Kidney epithelial cell (primary cell): Measurements from ENCODE around the gene HMGCL. TPM values are rescaled to one million over a fixed set of nuclear protein-coding genes. Genes with fewer than 3 reads are reported as not detected.
A peak's percentile ranks its signal among the peaks of the same experiment; 100 is the strongest.
"Not testable (repeated sequence)": the region's sequence is repeated elsewhere in the genome, so short reads cannot be mapped to it uniquely, and the experiment has no call there.

Experiments used
- DNase-seq: peaks from one replicate; pipeline ENCODE4 v3.0.0-alpha.2; 2010; ENCODE audit warnings: low read depth
- H3K27me3 ChIP-seq: 2 replicates; pipeline ENCODE4 v1.6.0; 2011; ENCODE audit warnings: low read length; ENCODE audit not compliant: control insufficient read depth, insufficient read depth
- H3K36me3 ChIP-seq: 2 replicates; pipeline ENCODE4 v1.5.1; 2011; ENCODE audit warnings: low read length; ENCODE audit not compliant: control insufficient read depth, insufficient read depth
- H3K4me3 ChIP-seq: 2 replicates; pipeline ENCODE4 v1.5.1; 2011; ENCODE audit warnings: low read depth, mild to moderate bottlenecking, control low read depth, low read length
- total RNA-seq: library from RNA; depleted of rRNA; stranded (reverse); fragments of >200 nt; gene quantifications from 2 replicates; pipeline ENCODE4 v1.2.3, GENCODE V29; 2015
- TF ChIP-seq, protein P1 (sequence below): IDR thresholded peaks from 2 replicates; pipeline ENCODE4 v1.5.1; 2011; ENCODE audit warnings: mild to moderate bottlenecking, moderate library complexity, low read length, control low read depth, inconsistent platforms; ENCODE audit not compliant: insufficient read depth, poor library complexity, severe bottlenecking

The HMGCL gene
- total RNA-seq, 1 donor from 2014 or later: 65.6 TPM

DNA sequence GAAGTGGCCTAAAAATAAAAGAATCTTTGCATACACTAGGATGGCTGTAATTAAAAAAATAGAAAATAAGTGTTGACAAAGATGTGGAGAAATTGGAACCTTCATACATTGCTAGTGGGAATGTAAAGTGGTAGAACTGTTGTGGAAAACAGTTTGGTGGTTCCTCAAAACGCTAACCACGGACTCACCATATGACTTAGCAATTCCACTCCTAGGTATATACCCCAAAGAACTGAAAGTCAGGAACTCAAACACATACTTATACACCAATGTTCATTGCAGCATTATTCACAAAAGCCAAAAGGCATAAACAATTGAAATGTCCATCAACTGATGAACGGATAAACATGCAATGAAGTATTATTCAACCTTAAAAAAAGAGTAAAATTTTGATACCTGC is 10.8 kb upstream of the HMGCL start:
- TF ChIP-seq, protein P1, sequence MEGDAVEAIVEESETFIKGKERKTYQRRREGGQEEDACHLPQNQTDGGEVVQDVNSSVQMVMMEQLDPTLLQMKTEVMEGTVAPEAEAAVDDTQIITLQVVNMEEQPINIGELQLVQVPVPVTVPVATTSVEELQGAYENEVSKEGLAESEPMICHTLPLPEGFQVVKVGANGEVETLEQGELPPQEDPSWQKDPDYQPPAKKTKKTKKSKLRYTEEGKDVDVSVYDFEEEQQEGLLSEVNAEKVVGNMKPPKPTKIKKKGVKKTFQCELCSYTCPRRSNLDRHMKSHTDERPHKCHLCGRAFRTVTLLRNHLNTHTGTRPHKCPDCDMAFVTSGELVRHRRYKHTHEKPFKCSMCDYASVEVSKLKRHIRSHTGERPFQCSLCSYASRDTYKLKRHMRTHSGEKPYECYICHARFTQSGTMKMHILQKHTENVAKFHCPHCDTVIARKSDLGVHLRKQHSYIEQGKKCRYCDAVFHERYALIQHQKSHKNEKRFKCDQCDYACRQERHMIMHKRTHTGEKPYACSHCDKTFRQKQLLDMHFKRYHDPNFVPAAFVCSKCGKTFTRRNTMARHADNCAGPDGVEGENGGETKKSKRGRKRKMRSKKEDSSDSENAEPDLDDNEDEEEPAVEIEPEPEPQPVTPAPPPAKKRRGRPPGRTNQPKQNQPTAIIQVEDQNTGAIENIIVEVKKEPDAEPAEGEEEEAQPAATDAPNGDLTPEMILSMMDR: no peak
- Histone ChIP-seq H3K27me3 (peaks cover 10% of the 10 kb centered on the region), H3K36me3 (no peaks in the 10 kb centered on the region), H3K4me3 (no peak overlapping the region)
- no peak for DNase-seq

DNA sequence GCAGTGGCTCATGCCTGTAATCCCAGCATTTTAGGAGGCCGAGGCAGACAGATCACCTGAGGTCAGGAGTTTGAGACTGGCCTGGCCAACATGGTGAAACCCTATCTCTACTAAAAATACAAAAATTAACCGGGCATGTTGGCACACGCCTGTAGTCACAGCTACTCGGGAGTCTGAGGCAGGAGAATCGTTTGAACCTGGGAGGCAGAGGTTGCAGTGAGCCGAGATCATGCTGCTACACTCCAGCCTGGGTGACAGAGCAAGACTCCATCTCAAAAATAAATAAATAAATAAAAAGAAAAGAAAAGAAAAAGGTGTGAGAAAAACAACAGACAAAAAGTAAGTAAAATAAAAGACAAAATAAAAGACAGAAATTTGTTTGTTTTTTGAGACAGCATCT is 8.9 kb upstream of the HMGCL start:
- H3K27me3 ChIP-seq, H3K4me3 ChIP-seq, DNase-seq, H3K36me3 ChIP-seq: not testable (repeated sequence)

DNA sequence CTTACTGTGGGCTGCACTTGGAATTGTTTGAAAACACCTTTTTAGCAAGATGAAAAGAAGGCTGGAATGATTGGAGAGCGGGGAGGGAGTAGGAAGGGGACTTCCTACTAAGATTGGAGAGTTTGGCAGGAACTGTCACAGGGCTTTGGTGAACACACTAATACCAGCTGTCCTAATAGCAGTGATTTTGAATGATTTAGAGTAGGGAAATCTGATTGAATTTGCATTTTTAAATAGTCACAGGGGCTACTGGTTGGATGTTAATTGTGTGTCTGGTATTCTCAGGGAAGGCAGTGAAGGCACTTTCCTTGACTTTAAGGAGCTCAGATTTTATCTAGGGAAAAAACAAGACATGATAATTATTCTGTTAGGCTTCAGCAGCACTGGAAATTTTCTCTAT is 2.5 kb upstream of the HMGCL start:
- H3K4me3 ChIP-seq: no peak overlapping the region
- DNase-seq: no peak
- no peaks in the 10 kb centered on the region for H3K36me3 ChIP-seq
- TF ChIP-seq, protein P1: no peak
- no peaks in the 10 kb centered on the region for H3K27me3 ChIP-seq

DNA sequence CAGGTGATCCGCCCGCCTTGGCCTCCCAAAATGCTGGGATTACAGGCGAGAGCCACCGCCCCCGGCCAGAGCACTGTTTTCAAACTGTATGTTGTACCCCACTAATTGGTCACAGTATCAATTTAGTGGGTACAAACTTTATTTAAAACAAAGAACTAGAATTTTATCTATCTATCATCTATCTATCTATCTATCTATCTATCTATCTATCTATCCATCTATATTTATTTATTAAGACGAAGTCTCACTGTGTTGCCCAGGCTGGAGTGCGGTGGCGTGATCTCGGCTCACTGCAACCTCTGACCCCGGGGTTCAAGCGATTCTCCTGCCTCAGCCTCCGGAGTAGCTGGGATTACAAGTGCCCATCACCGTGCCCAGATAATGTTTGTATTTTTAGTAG is 1.4 kb upstream of the HMGCL start:
- not testable (repeated sequence) for H3K27me3 ChIP-seq, H3K36me3 ChIP-seq, DNase-seq, H3K4me3 ChIP-seq

DNA sequence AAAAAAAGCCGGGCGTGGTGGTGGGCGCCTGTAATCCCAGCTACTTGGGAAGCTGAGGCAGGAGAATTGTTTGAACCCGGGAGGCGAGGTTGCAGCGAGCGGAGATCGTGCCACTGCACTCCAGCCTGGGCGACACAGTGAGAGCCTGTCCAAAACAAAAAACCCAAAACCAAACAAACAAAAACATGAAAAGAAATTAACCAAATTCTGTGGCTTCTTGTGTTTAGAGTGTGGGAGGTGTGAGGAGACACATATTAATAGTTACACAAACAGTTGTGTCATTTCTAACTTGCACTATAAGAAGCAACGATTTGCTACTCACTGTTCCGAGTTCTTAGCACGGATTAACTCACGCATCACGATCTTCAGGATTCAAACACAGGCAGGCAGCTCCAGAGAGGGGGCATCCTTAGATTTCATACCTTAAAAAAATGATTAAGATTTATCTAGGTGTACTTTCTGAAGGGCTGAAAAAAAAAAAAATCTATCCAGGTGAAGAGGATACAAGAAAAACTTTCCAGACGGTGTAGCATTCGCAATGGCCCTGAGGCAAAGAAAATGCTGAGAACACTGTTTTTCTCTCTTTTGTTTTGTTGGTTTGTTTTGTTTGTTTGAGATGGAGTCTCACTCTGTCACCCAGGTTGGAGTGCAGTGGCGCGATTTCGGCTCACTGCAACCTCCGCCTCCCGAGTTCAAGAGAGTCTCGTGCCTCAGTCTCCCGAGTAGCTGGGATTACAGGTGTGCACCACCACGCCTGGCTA is 713 bp upstream of the HMGCL start:
- DNase-seq: no peak
- Histone ChIP-seq H3K27me3 (no peaks in the 10 kb centered on the region), H3K4me3 (peak overlapping the region; percentile 67), H3K36me3 (no peaks in the 10 kb centered on the region)
- TF ChIP-seq, protein P1: no peak

DNA sequence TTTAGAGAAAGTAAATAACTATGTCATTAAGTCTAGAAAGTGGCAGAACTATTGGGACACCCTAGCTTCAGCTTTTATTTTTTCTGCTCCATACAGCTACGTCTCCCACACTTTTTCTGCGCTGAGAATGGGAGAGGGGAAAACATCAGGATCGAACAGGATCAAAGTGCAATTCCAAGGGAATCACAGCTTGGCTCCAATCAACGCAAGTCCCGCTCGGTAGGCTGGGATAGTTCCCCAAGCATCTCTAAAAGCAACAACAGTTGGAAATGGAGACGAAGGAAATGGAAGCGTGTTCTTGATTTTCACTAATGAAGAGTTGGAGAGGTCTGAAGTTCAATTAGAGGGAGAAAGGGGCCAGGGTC is 536 bp downstream of the HMGCL start:
- TF ChIP-seq, protein P1: no peak
- Histone ChIP-seq H3K27me3 (no peaks in the 10 kb centered on the region), H3K4me3 (peak overlapping the region; percentile 67), H3K36me3 (no peaks in the 10 kb centered on the region)
- no peak for DNase-seq

DNA sequence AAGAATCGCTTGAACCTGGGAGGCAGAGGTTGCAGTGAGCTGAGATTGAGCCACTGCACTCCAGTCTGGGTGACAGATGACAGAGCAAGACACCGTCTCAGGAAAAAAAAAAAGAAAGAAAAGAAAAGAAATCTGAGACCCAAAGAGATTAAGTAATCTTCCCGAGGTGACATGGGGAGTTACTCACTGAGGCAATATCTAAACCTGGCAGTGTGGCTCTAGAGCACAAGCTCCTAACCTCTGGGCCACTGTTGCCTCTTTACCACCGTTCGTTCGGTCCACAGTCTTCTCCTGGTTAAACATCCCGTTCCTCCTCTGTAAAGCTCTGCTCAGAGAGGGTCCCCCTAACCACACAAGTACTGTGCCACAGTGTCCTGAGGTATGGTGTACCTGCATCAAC is 1.5 kb downstream of the HMGCL start:
- DNase-seq: no peak
- Histone ChIP-seq H3K4me3 (no peak overlapping the region), H3K27me3 (no peaks in the 10 kb centered on the region), H3K36me3 (no peaks in the 10 kb centered on the region)
- TF ChIP-seq, protein P1: no peak
